GM12878 (cell line): ENCODE measurements around the gene TMEM170B. TPM values are rescaled to one million over a fixed set of nuclear protein-coding genes. Genes with fewer than 3 reads are reported as not detected.

Experiments used
- BCL3 ChIP-seq: IDR thresholded peaks from 2 replicates; pipeline ENCODE4 v1.6.1; 2011; ENCODE audit warnings: borderline replicate concordance, low read depth, mild to moderate bottlenecking, moderate library complexity, low read length; ENCODE audit not compliant: insufficient read depth, poor library complexity, severe bottlenecking
- BMI1 ChIP-seq: fragments of 450-650 bp; IDR thresholded peaks from 2 replicates; pipeline ENCODE4 v1.6.1; 2016; ENCODE audit warnings: mild to moderate bottlenecking, moderate library complexity, borderline replicate concordance
- CEBPZ ChIP-seq: fragments of 150-350 bp; IDR thresholded peaks from 2 replicates; pipeline ENCODE4 v1.6.1; 2016; ENCODE audit warnings: low read depth, low read length
- EED ChIP-seq: sonication (generic); IDR thresholded peaks from 2 replicates; pipeline ENCODE4 v1.6.1; 2016; ENCODE audit warnings: antibody characterized with exemption, low read depth
- HCFC1 ChIP-seq: fragments of 150-350 bp; IDR thresholded peaks from 2 replicates; pipeline ENCODE4 v1.6.1; 2014; ENCODE audit warnings: low read length
- HSF1 ChIP-seq: fragments of 150-350 bp; IDR thresholded peaks from 2 replicates; pipeline ENCODE4 v1.6.1; 2014; ENCODE audit warnings: mild to moderate bottlenecking, low read depth, low read length
- JUND ChIP-seq: IDR thresholded peaks from 2 replicates; pipeline ENCODE4 v1.6.1; 2012; ENCODE audit warnings: low read depth, mild to moderate bottlenecking, low read length, improper control_type of control experiment, moderate library complexity
- NFYB ChIP-seq: IDR thresholded peaks from 2 replicates; pipeline ENCODE4 v1.6.1; 2011; ENCODE audit warnings: low read depth, mild to moderate bottlenecking, low read length, improper control_type of control experiment, moderate library complexity; ENCODE audit not compliant: insufficient read depth
- NKRF ChIP-seq: fragments of 450-650 bp; conservative IDR thresholded peaks from 2 replicates; pipeline ENCODE4 v1.6.1; 2017; ENCODE audit warnings: mild to moderate bottlenecking, moderate library complexity
- POU2F2 ChIP-seq: IDR thresholded peaks from 3 replicates; pipeline ENCODE4 v1.6.1; 2011; ENCODE audit warnings: low read depth, mild to moderate bottlenecking, low read length, borderline replicate concordance
- RAD51 ChIP-seq: fragments of 450-650 bp; IDR thresholded peaks from 2 replicates; pipeline ENCODE4 v1.6.1; 2016; ENCODE audit warnings: moderate library complexity, mild to moderate bottlenecking, inconsistent platforms
- REST ChIP-seq: IDR thresholded peaks from 2 replicates; pipeline ENCODE4 v1.6.1; 2012; ENCODE audit warnings: mild to moderate bottlenecking, low read depth, low read length
- SMAD1 ChIP-seq: fragments of 450-650 bp; IDR thresholded peaks from 2 replicates; pipeline ENCODE4 v1.6.1; 2018; ENCODE audit warnings: mild to moderate bottlenecking, low read depth; ENCODE audit not compliant: partially characterized antibody
- SMC3 ChIP-seq: IDR thresholded peaks from 2 replicates; pipeline ENCODE4 v1.6.1; 2011; ENCODE audit warnings: low read length, improper control_type of control experiment, borderline replicate concordance
- SPI1 ChIP-seq: IDR thresholded peaks from 2 replicates; pipeline ENCODE4 v1.6.1; 2011; ENCODE audit warnings: low read depth, mild to moderate bottlenecking, low read length, moderate library complexity, borderline replicate concordance; ENCODE audit not compliant: insufficient read depth
- ZNF207 ChIP-seq: fragments of 450-650 bp; IDR thresholded peaks from 2 replicates; pipeline ENCODE4 v1.6.1; 2014; ENCODE audit warnings: antibody characterized with exemption, mild to moderate bottlenecking, borderline replicate concordance
- polyA plus RNA-seq, 11 experiments: library from polyadenylated mRNA; depleted of rRNA in 4 of 11; unstranded in 6 of 11; stranded (reverse) in 5 of 11; fragments of >200 nt; fragmentation: Nextera tagmentation in 4 of 11; fragmentation: Illumina TruSeq in 1 of 11; extraction: Ambion mirVana in 4 of 11; extraction: Trizol in 1 of 11; gene quantifications; 1 replicate in 1 of 11; 2 replicates in 10 of 11; pipeline versions ENCODE4 v1.2.1 to v1.2.3, GENCODE V29; 2011 to 2016; ENCODE audit warnings: inconsistent platforms in 2 of 11, missing spikeins in 2 of 11, low read depth in 1 of 11
- total RNA-seq, 4 experiments: library from RNA; depleted of rRNA in 3 of 4; stranded (reverse); fragments of >200 nt in 3 of 4; fragmentation: Illumina TruSeq in 1 of 4; extraction: Trizol in 1 of 4; gene quantifications; 2 replicates each; pipeline versions ENCODE4 v1.2.1 to v1.2.3, GENCODE V29; 2013 to 2021

The TMEM170B gene
- total and polyA plus RNA-seq, 10 of the 15 experiments (the other 5 are each of a cell fraction or from before 2014, with no cell fraction given) = 0.38 to 10.3 (median 4.2) TPM

- TF ChIP-seq REST = no peak
- no peak for TF ChIP-seq ZNF207
- TF ChIP-seq RAD51 = peak; percentile 34; the same call in 1 of the 2 replicates
- no peak for TF ChIP-seq EED
- no peak for TF ChIP-seq NKRF
- TF ChIP-seq HCFC1 = no peak
- TF ChIP-seq POU2F2 = no peak
- 0 out of 2 replicates have a peak, but pooled peaks have one; percentile 10 for TF ChIP-seq NFYB
- no peak for TF ChIP-seq SPI1
- no peak for TF ChIP-seq JUND
- no peak for TF ChIP-seq BCL3
- no peak for TF ChIP-seq CEBPZ
- TF ChIP-seq HSF1 = no peak
- TF ChIP-seq BMI1 = no peak
- TF ChIP-seq SMC3 = peak; percentile 64
- TF ChIP-seq SMAD1 = no peak
Observed at GRCh38 chr6:11585426-11586016, 48.0 kb downstream of the TMEM170B start (continued).
